Prostate gland (tissue), 2 donors: ENCODE measurements around the gene DNAH10.

Experiments
- CTCF ChIP-seq, 4 experiments: fragments of 200-600 bp in 2 of 4; fragments of 450-650 bp in 2 of 4; sonication (generic) in 2 of 4; IDR thresholded peaks; 1 replicate in 3 of 4; 2 replicates in 1 of 4; pipeline ENCODE4 v1.5.1; 2016 to 2019; ENCODE audit warnings: antibody characterized with exemption in 4 of 4, mild to moderate bottlenecking in 2 of 4, moderate library complexity in 2 of 4
- POLR2A ChIP-seq: fragments of 450-650 bp; IDR thresholded peaks from one replicate; pipeline ENCODE4 v1.6.1; 2016; ENCODE audit warnings: antibody characterized with exemption, mild to moderate bottlenecking
- POLR2AphosphoS5 ChIP-seq: sonication (generic); formaldehyde crosslinking; IDR thresholded peaks from one replicate; pipeline ENCODE4 v1.6.1; 2017; ENCODE audit warnings: antibody characterized with exemption

GRCh38 chr12:123754041-123754772, 7.9 kb upstream of the DNAH10 start:
- TF ChIP-seq CTCF (IDR thresholded peaks at IDR 0.05): no peak
- TF ChIP-seq POLR2A: no peak
- TF ChIP-seq POLR2AphosphoS5: no peak
